GM21381 (cell line): ENCODE results near the gene NGB.
"Not testable (repeated sequence)": the region's sequence is repeated elsewhere in the genome, so short reads cannot be mapped to it uniquely, and the experiment has no call there.

Experiments used
- ATAC-seq: cut with Tn5 transposase; IDR thresholded peaks from one replicate; pipeline ENCODE4 v1.9.1; 2021; ENCODE audit warnings: mild to moderate bottlenecking, moderate library complexity; ENCODE audit not compliant: unreplicated experiment

NGB gene

DNA sequence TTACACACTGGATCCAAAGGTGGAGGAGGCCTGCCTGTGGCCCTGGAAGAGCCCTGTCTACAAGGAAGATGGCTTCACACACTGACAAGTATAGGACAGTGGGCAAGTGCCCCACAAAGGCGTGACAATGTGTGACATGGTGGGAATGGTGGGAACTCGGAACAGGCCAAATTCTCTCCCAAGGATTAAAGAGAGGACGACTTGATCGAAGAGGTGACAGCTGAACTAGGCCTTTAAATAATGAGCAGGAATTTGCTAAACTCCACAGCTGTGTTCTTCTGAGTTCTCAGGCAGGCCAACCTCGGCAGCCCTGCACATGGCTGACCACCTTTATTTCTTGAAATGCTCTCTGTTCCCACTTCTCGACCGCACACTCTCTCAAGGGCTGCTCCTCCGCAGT lies 25.9 kb upstream of the NGB start:
- ATAC-seq, result no peak

- ATAC-seq, result no peak
Observed at GRCh38 chr14:77296155-77296554, 25.1 kb upstream of the NGB start.

- ATAC-seq, result no peak
Observed at GRCh38 chr14:77290705-77291104, 19.7 kb upstream of the NGB start.

GRCh38 chr14:77286576-77286975 lies 15.6 kb upstream of the NGB start:
- ATAC-seq, result no peak

DNA sequence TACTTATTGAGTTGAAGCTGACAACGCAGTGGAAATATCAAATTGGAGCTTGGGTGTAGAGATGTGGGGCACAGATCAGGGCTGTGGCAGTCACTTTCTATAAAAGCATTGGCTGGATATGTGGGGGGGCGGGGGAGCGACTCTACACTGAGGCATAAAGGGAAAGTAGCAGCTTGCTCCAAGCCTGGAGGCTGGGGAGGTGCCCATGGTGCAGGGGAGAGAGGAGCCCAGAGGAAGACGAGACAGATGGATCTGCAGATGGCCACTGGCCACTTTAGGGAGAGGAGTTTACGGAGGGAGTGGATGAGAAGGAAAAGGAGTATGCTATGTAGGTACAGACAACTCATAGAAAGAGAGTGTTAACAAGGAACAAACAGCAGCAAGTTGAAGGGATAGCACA lies 13.5 kb upstream of the NGB start:
- ATAC-seq, result no peak

DNA sequence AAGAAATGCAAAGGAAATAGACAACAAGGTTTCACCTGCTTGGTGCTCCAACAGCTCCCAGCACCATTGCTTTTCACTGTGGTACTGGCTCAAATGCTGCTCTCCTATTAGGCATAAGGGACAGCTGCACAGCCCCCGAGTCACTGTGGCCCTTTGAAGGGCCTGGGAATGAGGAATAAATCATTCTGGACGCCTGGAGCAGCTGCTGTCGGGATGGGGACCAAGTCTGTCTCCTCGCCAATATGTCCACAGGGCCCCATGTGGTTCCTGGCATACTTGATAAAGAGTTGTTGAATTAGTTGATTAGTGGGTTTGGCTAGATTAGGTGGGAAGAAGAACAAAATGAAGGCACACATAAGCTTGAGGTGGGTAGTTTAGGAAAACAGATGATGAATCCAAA lies 13.1 kb upstream of the NGB start:
- ATAC-seq, result no peak

DNA sequence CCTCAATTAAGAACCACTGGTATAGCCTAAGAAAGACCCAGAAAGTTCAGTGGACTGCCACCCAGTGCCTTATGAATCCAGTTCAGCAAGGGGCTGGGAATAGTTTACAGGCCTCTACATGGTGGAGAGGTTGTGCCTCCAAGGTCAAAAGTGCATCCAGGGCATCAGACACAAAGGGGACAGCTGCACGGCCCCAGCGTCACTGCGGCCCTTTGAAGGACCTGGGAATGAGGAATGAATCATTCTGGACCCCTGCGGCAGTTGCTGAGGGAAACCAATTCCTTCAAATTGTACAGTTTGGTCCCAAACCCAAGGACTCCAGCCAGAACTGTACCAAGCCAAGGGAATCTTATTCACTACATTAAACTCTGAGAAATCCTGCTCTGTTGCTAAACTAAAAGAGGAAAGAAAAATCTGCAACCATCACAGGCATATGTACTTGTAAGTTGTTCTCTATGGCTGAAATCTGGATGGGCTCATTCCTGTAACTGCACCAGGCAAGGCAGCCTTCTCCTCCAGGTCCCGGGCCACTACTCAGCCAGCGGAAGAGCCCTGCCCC lies 10.9 kb upstream of the NGB start:
- no peak for ATAC-seq

DNA sequence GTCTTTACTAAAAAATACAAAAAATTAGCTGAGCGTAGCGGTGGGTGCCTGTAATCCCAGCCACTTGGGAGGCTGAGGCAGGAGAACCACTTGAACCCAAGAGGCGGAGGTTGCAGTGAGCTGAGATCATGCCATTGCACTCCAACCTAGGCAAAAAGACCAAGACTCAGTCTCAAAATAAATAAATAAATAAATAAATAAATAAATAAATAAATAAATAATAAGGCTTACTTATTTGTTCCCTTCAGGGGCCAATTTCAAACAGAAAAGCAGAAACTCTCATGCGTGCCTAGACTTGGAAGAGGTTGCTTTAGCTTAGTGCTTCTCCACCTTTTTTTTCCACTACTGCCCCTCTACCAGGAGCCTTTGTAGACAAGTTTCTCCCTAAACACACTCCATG lies 9.9 kb upstream of the NGB start:
- ATAC-seq, result not testable (repeated sequence)

DNA sequence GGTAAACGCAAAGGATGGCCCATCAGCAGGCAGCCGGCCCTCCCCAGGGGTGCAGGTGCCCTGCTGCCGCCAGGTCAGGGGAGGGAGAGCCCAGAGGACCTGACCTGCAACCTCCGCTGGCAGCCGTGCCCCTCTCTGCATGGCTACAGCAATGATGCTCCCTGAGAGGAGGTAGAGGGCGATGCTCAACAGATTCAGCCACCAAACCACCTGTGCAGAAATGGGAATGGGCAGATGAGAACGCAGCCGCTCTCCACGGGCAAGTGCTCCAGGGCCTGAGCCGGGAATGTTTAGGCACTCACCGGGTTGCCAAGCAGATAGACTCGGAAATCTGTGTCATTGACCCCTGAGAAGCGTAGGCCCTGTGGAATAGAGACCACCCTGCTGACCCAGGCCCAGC lies 8.7 kb upstream of the NGB start:
- ATAC-seq, result no peak

DNA sequence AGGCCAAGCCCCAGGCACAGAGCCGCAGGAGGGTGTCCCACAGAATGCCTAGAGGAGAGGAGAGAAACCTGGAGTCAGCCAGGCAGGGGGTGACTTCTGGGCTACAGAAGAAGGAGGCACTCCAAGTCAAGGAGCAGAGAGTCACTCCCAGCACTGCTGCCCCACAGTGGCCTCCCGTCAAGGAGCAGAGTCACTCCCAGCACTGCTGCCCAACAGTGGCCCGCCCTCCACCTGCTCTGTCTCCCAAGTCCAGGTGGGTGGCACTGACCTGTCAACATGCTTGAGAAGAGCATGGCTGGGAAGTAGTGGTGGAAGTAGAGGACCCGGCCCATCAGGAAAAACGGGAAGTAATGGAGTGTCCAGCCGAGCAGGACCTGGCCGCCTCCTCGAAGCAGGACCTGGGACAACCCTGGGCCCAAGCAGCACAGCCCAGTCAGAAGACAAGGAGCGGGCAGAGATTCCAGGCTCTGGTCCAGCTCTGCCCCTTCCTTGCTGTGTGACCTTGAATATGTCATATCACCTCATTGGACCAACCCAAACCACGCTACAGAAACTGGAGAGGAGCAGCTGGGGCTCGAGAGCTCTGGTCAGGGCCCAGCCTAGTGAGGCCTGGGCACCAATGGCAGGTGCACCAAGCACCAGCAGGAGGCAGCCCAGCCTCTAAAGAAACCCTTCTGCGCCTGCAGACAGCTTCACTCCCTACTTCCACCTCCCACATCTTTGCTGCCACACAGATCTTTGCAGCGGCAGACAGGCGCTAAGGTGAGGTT lies 7.6 kb upstream of the NGB start:
- ATAC-seq, result no peak

- no peak for ATAC-seq
Observed at GRCh38 chr14:77276959-77277358, 6.0 kb upstream of the NGB start.

GRCh38 chr14:77276295-77276935 lies 5.4 kb upstream of the NGB start:
- ATAC-seq, result no peak

DNA sequence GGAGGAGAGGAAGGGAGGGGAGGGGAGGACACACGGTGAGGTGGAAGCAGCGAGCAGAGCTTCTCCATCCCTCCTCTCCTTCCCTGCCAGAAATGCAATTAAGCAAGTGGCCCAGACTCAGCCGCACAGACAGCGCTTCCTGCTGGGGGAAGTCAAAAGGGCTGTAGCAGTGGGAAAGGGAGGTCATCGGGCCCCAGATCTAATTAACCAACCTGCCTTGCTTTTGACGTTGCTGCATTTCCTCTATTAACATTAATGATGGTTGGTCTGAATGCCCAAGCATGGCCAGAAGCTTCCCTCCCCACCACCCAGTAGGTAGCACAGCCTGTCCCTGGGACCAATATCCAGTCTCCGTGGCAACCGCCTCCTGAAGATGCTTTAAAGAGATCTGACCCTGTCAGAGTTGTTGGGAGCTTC lies 4.6 kb upstream of the NGB start:
- no peak for ATAC-seq

- ATAC-seq, result no peak
Observed at GRCh38 chr14:77275041-77275580, 4.1 kb upstream of the NGB start.

DNA sequence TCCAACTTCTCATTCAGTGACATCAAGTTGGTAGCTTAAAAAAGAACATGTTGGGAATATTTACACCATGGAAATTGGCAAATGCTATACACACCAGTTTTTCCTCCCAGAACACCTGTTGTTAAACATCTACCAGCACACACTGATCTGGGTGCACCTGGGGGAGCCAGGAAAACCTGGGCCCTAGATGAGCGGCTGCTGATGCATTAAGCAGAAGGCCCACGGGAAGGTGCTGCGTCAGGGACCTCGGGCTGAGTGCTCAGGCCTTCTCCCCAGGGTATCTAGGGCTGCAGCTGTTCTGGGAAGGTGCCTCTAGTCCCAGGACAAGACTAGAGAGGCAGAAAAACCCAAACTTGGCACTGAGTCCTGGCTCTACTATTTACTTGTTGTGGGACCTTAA lies 2.8 kb upstream of the NGB start:
- no peak for ATAC-seq

- no peak for ATAC-seq
Observed at GRCh38 chr14:77272261-77272660, 1.3 kb upstream of the NGB start.

- ATAC-seq, result no peak
Observed at GRCh38 chr14:77270361-77271112, 469 bp downstream of the NGB start.

GRCh38 chr14:77268989-77269600 lies 1.9 kb downstream of the NGB start:
- no peak for ATAC-seq

- no peak for ATAC-seq
Observed at GRCh38 chr14:77267937-77268699, 2.9 kb downstream of the NGB start.

DNA sequence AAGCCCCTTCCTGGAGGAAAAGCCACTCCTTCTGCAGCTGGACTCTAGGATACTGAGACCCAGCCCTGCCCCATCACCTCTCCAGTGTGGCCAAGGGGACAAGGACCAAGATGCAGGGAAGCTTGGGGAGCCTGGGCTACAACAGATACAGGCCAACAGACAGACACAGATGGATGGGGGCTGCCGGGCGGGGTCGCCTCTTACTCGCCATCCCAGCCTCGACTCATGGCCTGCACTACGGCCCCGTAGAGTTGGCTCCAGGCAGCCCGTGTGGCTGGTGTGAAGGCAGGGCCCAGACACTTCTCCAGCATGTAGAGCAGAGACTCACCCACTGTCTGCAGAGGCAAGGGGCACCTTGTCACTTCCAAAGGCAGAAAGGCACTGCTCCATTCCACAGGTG lies 4.7 kb downstream of the NGB start:
- ATAC-seq, result no peak
